MCF 10A (cell line): ENCODE data around the gene RBM27. TPM values are rescaled to one million over a fixed set of nuclear protein-coding genes. Genes with fewer than 3 reads are reported as not detected.
"Not testable (repeated sequence)": the region's sequence is repeated elsewhere in the genome, so short reads cannot be mapped to it uniquely, and the experiment has no call there.

Experiments
- BruUV-seq: library from RNA; stranded (reverse); fragments of 400-500 nt; replicated peaks from 2 replicates; lab custom pipeline; 2021; lab: Mats Ljungman, UMichigan
- CTCF ChIA-PET: fragments of 300-600 bp; sonication (Branson Sonifier 250); formaldehyde crosslinking; extraction: SDS; loops from one replicate; lab custom pipeline; 2021; ENCODE audit warnings: antibody characterized with exemption, inconsistent platforms; lab: Yijun Ruan, JAX
- POLR2A ChIA-PET: fragments of 300-600, 350-650 bp; sonication (Branson Sonifier 250); formaldehyde crosslinking; extraction: SDS; loops from one replicate; lab custom pipeline; 2020; ENCODE audit warnings: antibody characterized with exemption, inconsistent platforms; lab: Yijun Ruan, JAX
- DNase-seq: peaks from one replicate; pipeline ENCODE4 v3.0.0-alpha.2; 2018; ENCODE audit not compliant: unreplicated experiment
- H3K27ac Mint-ChIP-seq: one replicate; pipeline ENCODE4 v1.8.0; 2022; ENCODE audit warnings: mild to moderate bottlenecking, low read depth, mixed read lengths; ENCODE audit not compliant: unreplicated experiment
- H3K27me3 Mint-ChIP-seq: one replicate; pipeline ENCODE4 v1.8.0; 2022; ENCODE audit warnings: mixed read lengths; ENCODE audit not compliant: insufficient read depth, unreplicated experiment
- H3K36me3 Mint-ChIP-seq: one replicate; pipeline ENCODE4 v1.8.0; 2022; ENCODE audit warnings: mild to moderate bottlenecking, moderate library complexity, mixed read lengths; ENCODE audit not compliant: insufficient read depth, unreplicated experiment
- H3K4me1 Mint-ChIP-seq: one replicate; pipeline ENCODE4 v1.8.0; 2022; ENCODE audit warnings: mixed read lengths; ENCODE audit not compliant: insufficient read depth, unreplicated experiment
- H3K4me3 Mint-ChIP-seq: one replicate; pipeline ENCODE4 v1.8.0; 2022; ENCODE audit warnings: mild to moderate bottlenecking, moderate library complexity, mixed read lengths; ENCODE audit not compliant: unreplicated experiment
- H3K9me3 Mint-ChIP-seq: one replicate; pipeline ENCODE4 v1.8.0; 2022; ENCODE audit warnings: mixed read lengths; ENCODE audit not compliant: unreplicated experiment
- CTCF ChIP-seq: fragments of 200-600 bp; IDR thresholded peaks from one replicate; pipeline ENCODE4 v1.8.0; 2022; ENCODE audit warnings: antibody characterized with exemption, mild to moderate bottlenecking; ENCODE audit not compliant: unreplicated experiment
- intact Hi-C: fragments of 100-400 bp; cut with micrococcal nuclease; formaldehyde crosslinking; loops from 2 replicates; pipeline ENCODE4 v1.14.1; 2022
- total RNA-seq: library from RNA; stranded (reverse); gene quantifications from 2 replicates; pipeline ENCODE4 v1.2.3, GENCODE V29; 2022

Gene RBM27
- total RNA-seq, 1 experiment from 2014 or later = 27.9 TPM

DNA sequence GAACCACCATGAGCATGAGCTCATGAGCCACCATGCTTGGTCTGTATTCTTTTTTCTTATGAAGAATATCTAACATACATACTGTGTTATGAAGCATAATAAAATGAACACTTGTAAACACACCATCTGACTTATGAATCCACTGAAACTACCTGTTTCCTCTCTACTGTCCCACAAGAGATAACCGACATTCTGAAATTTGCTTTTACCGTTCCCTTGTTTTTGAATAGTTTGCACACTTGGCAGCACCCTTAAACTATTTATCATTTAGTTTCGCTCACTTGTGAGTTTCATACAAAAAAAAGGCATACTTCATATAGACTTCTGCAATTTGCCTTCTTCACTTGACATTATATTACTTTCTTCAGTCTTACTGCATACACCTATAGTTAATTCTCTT lies 29.8 kb upstream of the RBM27 start:
- no peak for DNase-seq

DNA sequence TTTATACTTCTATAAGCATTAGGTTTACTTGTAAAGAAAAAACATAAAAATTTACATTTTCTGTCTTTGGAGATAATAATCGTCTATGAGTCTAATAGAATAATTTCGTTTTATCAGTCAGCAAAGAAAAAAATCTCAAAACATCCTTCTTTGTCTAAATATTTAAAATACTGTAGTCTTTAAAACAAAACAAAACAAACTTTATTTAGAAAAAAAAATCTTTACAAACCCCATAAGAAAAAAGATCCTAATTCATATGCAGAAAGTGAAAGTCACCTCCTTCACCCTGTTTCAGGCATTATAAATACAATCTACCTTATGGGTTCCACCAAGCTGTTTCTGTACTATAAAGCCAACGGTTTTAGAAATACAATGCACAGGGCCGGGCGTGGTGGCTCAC lies 26.6 kb upstream of the RBM27 start:
- BruUV-seq = no TSS peak

More for the DNA sequence above, 29.8 kb upstream of the RBM27 start:
- no peak overlapping the region for H3K27ac Mint-ChIP-seq
- H3K9me3 Mint-ChIP-seq = no peaks in the 10 kb centered on the region
- no peak for TF ChIP-seq CTCF
- no peaks in the 10 kb centered on the region for H3K4me1 Mint-ChIP-seq
- H3K27me3 Mint-ChIP-seq = no peaks in the 10 kb centered on the region
- no peak overlapping the region for H3K4me3 Mint-ChIP-seq
- POLR2A ChIA-PET = interaction anchor here (0.8 to 1.0 kb wide), 2 partner anchors 10 to 29 kb away, joined by 3 to 4 read pairs; partner anchors contain the start of gene RBM27
- H3K36me3 Mint-ChIP-seq = peaks cover 92% of the 10 kb centered on the region
- intact Hi-C loops = no loop called here
- CTCF ChIA-PET = interaction anchor here (0.6 to 1.5 kb wide), 7 partner anchors 10 to 278 kb away, joined by 3 to 4 read pairs (median 4); no protein-coding TSS in a partner anchor
- no TSS peak for BruUV-seq

GRCh38 chr5:146179696-146180095 lies 23.7 kb upstream of the RBM27 start:
- CTCF ChIA-PET = interaction anchor here (1.1 kb wide), 1 partner anchor 49 kb away, joined by 4 read pairs; no protein-coding TSS in a partner anchor
- intact Hi-C loops = no loop called here
- peak overlapping the region; percentile 23 for H3K4me3 Mint-ChIP-seq
- H3K27me3 Mint-ChIP-seq = no peaks in the 10 kb centered on the region
- DNase-seq = no peak
- peak overlapping the region; percentile 44 for H3K27ac Mint-ChIP-seq
- no TSS peak for BruUV-seq
- peaks cover 60% of the 10 kb centered on the region for H3K36me3 Mint-ChIP-seq
- POLR2A ChIA-PET = interaction anchor here (1.8 kb wide), 1 partner anchor 23 kb away, joined by 8 read pairs; no protein-coding TSS in a partner anchor
- no peaks in the 10 kb centered on the region for H3K9me3 Mint-ChIP-seq
- no peaks in the 10 kb centered on the region for H3K4me1 Mint-ChIP-seq
- no peak for TF ChIP-seq CTCF

More for the DNA sequence above, 26.6 kb upstream of the RBM27 start:
- intact Hi-C loops = no loop called here
- ChIA-PET POLR2A (no interaction called here), CTCF (no interaction called here)
- Mint-ChIP-seq H3K4me3 (no peak overlapping the region), H3K27me3 (no peaks in the 10 kb centered on the region), H3K36me3 (peaks cover 77% of the 10 kb centered on the region), H3K4me1 (no peaks in the 10 kb centered on the region), H3K27ac (no peak overlapping the region), H3K9me3 (no peaks in the 10 kb centered on the region)
- no peak for TF ChIP-seq CTCF
- DNase-seq = no peak

- POLR2A ChIA-PET = interaction anchor here (0.7 to 3.0 kb wide), 8 partner anchors 9 to 38 kb away, joined by 3 to 33 read pairs (median 6); partner anchors contain the start of gene RBM27
- BruUV-seq, H3K27me3 Mint-ChIP-seq, intact Hi-C loops, DNase-seq, H3K9me3 Mint-ChIP-seq, H3K4me1 Mint-ChIP-seq: not testable (repeated sequence)
- peak overlapping the region; percentile 98 for H3K4me3 Mint-ChIP-seq
- peaks cover 22% of the 10 kb centered on the region for H3K36me3 Mint-ChIP-seq
- CTCF ChIA-PET = interaction anchor here (0.6 to 1.3 kb wide), 4 partner anchors 10 to 261 kb away, joined by 3 to 8 read pairs (median 4); no protein-coding TSS in a partner anchor
- peak overlapping the region; percentile 99 for H3K27ac Mint-ChIP-seq
Measured at GRCh38 chr5:146183403-146183802, 20.0 kb upstream of the RBM27 start.
